ENCODE measurements around the gene UNC5CL. TPM values are rescaled to one million over a fixed set of nuclear protein-coding genes. Genes with fewer than 3 reads are reported as not detected.

Gene UNC5CL
- total RNA-seq, 1 donor from 2014 or later, result 0.53 TPM

DNA sequence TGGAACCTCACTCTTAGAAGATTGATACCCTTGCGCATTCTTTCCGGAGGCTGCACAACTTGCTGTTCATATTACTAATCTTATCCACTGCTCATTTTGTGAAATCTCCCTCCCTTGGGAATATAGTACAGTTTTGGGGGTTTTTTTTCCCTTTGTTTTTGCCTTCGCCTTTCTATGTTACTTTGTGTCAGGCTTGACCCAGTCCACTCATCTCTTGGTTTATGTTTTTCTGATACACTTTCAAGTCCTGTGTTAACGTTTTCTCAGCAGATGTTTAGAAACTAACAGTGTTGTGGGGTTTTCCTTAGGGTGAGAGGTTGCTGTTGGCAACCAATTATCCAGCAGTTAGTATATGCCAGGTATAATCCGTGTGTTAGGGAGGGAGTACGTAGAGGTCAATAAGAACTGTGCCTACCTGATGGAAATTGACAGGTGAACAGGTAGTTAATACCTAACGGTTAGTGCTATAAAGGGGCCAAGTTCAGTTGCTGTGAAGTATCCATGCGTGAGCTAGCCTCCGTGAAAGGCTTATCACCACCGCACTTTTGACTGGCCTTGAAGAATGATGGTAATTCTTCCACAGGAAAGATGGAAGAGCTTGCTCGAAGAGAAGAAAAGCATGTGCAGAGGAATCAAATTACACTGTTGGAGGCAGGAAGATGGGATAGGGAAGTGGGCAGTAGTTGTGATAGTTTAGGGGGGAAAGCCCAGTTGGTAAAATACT, 35.1 kb upstream of the UNC5CL start:
- TF ChIP-seq CTCF (IDR thresholded peaks at IDR 0.05), result no peak
- Histone ChIP-seq H3K9me3 (no peaks in the 10 kb centered on the region), H3K27me3 (no peaks in the 10 kb centered on the region), H3K36me3 (peaks cover 3 to 6% of the 10 kb centered on the region in 2 donors), H3K4me1 (peaks cover 10 to 27% of the 10 kb centered on the region in 2 donors), H3K27ac (peak overlapping the region; percentile 98 to 100), H3K4me3 (peak overlapping the region; percentile 80 to 86)
- intact Hi-C loops (cut with DNase I), result loop anchor here (2.0 to 10.0 kb wide), 9 partner anchors 177 to 1959 kb away; partner anchors contain the start of genes CCND3, SAYSD1, TFEB and TOMM6
- DNase-seq (ENCODE audit: low spot score in 2 of 2), result no peak

DNA sequence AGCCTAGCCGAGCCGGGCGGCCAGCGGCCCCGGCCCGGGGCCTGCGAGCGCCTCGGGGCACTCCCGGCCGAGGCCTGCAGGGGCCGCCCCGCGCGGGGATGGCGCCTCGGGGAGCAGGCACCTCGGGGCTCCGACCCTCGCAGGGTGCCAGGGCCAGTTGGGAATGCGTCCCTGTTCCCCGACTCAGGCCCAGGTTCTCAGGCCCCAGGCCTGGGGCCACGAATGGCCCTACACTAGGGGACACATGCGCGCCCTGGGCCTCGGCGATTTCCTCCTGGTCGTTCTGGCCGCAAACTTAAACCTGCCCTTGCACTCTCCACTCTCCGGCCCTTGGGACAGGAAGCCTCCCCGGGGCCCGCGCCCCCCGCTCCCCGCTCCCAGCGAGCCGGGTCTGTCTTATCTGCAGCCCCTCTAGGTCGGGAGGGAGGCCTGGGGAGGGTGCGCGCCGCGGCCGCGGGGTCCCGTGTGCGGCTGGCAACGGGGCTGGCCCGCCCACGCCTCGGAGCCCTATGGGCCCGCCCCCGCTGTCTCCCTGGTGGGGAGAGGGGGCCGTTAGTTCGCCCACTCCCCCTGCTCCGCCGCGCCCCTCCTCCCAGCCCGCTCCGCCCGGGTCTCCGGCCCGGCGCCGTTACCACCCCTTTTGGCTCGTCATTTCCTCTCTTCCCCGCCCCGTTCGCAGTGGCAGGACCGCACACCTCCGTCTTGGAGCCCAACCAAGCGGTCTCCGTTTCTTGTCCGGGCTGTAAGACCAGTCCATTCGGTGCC, 34.4 kb upstream of the UNC5CL start:
- Histone ChIP-seq H3K27me3 (no peaks in the 10 kb centered on the region), H3K4me1 (peaks cover 10 to 27% of the 10 kb centered on the region in 2 donors), H3K36me3 (peaks cover 4 to 9% of the 10 kb centered on the region in 2 donors), H3K4me3 (peak overlapping the region; percentile 80 to 86), H3K27ac (peak overlapping the region; percentile 98 to 100), H3K9me3 (no peaks in the 10 kb centered on the region)
- peak; percentile 44 to 91 for DNase-seq (ENCODE audit: low spot score in 2 of 2)
- peak; percentile 19 to 62 (median 25) for TF ChIP-seq CTCF (IDR thresholded peaks at IDR 0.05)
- intact Hi-C loops (cut with DNase I), result loop anchor here (2.0 to 10.0 kb wide), 9 partner anchors 176 to 1959 kb away; partner anchors contain the start of genes CCND3, SAYSD1, TFEB and TOMM6

DNA sequence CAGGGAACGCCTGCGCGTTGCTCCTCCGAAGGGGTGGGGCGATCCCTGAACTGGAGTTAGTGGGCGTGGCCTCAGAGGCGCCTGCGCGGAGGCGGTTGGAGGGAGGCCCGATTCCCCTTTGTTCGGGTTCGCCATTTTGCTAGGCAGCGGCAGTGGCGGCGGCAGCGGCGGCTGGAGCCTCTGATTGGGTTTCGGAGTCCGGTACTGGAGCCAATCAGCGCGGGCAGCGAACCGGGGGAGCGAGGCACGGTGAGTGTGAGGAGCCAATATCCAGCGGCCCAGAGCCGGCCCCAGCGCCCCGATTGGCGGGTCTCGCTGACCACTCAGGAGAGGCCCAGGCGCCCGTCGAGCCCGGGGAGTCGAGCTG, 33.8 kb upstream of the UNC5CL start, which contains the start of gene NFYA:
TSS of gene NFYA (plus strand) at position 139 of the 367 bp plus-strand sequence. CDS start 6,116 bp downstream, outside the sequence.
- peak within 1 kb of the TSS; percentile 80 to 86 for H3K4me3 ChIP-seq
- DNase-seq (ENCODE audit: low spot score in 2 of 2), result no peak
- H3K36me3 ChIP-seq, result peaks cover 6 to 14% of the 10 kb centered on the region in 2 donors
- H3K9me3 ChIP-seq, result no peaks in the 10 kb centered on the region
- no peaks in the 10 kb centered on the region for H3K27me3 ChIP-seq
- peak within 1 kb of the TSS; percentile 98 to 100 for H3K27ac ChIP-seq
- TF ChIP-seq CTCF (IDR thresholded peaks at IDR 0.05), result no peak
- peaks cover 10 to 27% of the 10 kb centered on the region in 2 donors for H3K4me1 ChIP-seq
- intact Hi-C loops (cut with DNase I), result loop anchor here (2.0 to 10.0 kb wide), 9 partner anchors 176 to 1958 kb away; partner anchors contain the start of genes CCND3, SAYSD1, TFEB and TOMM6

DNA sequence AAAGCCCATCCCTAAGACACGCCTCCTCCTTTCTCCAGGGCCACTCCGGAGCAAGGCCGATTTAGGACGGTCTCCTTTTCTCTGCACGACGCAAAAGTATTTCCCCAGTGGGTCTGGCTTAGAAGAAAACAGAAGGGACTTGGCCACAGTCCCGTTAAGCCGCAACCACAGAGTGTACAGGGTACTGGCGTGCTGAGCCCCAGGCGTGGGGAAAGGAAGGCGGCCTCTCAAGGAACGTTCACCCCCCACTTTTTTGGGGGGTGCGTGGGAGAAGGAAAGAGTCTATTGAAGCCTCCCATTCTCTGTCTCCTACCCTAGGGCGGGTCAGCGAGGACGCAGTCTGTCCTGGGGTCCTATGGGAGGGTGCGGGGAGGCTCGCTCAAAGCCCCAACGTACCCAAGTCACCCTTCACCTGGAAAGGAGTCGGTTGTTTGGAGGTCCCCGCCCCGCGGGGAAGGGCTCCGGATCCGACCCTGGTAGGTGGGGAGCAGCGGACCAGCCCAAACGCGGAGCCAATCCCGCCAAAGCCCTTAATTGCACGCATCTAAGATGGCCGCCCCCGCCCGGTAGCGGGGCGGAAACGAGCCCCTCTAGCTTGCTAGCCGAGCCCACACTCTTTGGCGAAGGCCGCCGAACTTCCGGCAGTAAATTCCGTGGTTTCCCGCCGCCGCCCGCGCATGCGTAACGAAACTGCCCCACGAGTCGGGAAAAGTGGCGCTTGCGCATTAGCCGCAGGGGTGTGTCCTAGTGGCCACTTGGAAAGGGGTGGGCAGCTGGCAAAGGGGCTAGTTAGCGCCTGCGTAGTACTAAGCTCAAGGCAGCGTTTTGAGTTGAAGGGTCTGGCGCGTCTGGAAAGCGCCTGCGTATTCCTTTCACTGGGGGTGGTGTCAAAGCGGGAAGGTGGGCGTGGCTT, 33.2 kb upstream of the UNC5CL start, which contains the start of gene OARD1:
TSS of gene OARD1 (minus strand) at position 434 of the 913 bp plus-strand sequence. CDS start 722 bp downstream, outside the sequence.
- intact Hi-C loops (cut with DNase I), result loop anchor here (2.0 to 10.0 kb wide), 9 partner anchors 175 to 1957 kb away; partner anchors contain the start of genes CCND3, SAYSD1, TFEB and TOMM6

More for the DNA sequence above, 33.2 kb upstream of the UNC5CL start, which contains the start of gene OARD1:
- Histone ChIP-seq H3K36me3 (peaks cover 6 to 20% of the 10 kb centered on the region in 2 donors), H3K9me3 (no peaks in the 10 kb centered on the region), H3K27ac (peak within 1 kb of the TSS; percentile 98 to 100), H3K27me3 (no peaks in the 10 kb centered on the region), H3K4me3 (peak within 1 kb of the TSS; percentile 80 to 86), H3K4me1 (peaks cover 10 to 27% of the 10 kb centered on the region in 2 donors)
- peak; percentile 98 to 100 for DNase-seq (ENCODE audit: low spot score in 2 of 2)
- TF ChIP-seq CTCF (IDR thresholded peaks at IDR 0.05), result no peak

Measured in ascending aorta (tissue), 2 donors.